Glutamatergic neuron (in vitro differentiated cells): ENCODE results near the gene CDK11B. TPM values are rescaled to one million over a fixed set of nuclear protein-coding genes. Genes with fewer than 3 reads are reported as not detected.
"Not testable (repeated sequence)": the region's sequence is repeated elsewhere in the genome, so short reads cannot be mapped to it uniquely, and the experiment has no call there.

Experiments
- DNase-seq: peaks from one replicate; pipeline ENCODE4 v3.0.0; 2022
- H3K27ac Mint-ChIP-seq: one replicate; pipeline ENCODE4 v1.8.0; 2020; ENCODE audit warnings: mild to moderate bottlenecking, mixed read lengths, inconsistent platforms; ENCODE audit not compliant: unreplicated experiment
- H3K27me3 Mint-ChIP-seq: one replicate; pipeline ENCODE4 v1.8.0; 2020; ENCODE audit warnings: mild to moderate bottlenecking, moderate library complexity, mixed read lengths, inconsistent platforms; ENCODE audit not compliant: unreplicated experiment
- H3K36me3 Mint-ChIP-seq: one replicate; pipeline ENCODE4 v1.8.0; 2020; ENCODE audit warnings: mild to moderate bottlenecking, mixed read lengths, inconsistent platforms; ENCODE audit not compliant: unreplicated experiment
- H3K4me1 Mint-ChIP-seq: one replicate; pipeline ENCODE4 v1.8.0; 2020; ENCODE audit warnings: mild to moderate bottlenecking, low read depth, mixed read lengths, inconsistent platforms; ENCODE audit not compliant: unreplicated experiment
- H3K4me3 Mint-ChIP-seq: one replicate; pipeline ENCODE4 v1.8.0; 2020; ENCODE audit warnings: mild to moderate bottlenecking, mixed read lengths, inconsistent platforms; ENCODE audit not compliant: unreplicated experiment
- H3K9me3 Mint-ChIP-seq: one replicate; pipeline ENCODE4 v1.8.0; 2020; ENCODE audit warnings: mild to moderate bottlenecking, moderate library complexity, mixed read lengths, inconsistent platforms; ENCODE audit not compliant: unreplicated experiment
- CTCF ChIP-seq: fragments of 200-600 bp; sonication (generic); IDR thresholded peaks from one replicate; pipeline ENCODE4 v1.5.0; 2021; ENCODE audit not compliant: partially characterized antibody, unreplicated experiment
- total RNA-seq: library from RNA; stranded (reverse); fragmentation: NEBNext Ultra II Directional; extraction: Animal tissue kit (Norgen Biotek cat#: 25700); gene quantifications from one replicate; pipeline ENCODE4 v1.2.1, GENCODE V29; 2021; ENCODE audit not compliant: unreplicated experiment

Gene CDK11B
- total RNA-seq, 1 donor from 2014 or later: 32.7 TPM

- not testable (repeated sequence) for H3K4me1 Mint-ChIP-seq, H3K27ac Mint-ChIP-seq, H3K36me3 Mint-ChIP-seq, DNase-seq, H3K27me3 Mint-ChIP-seq, H3K4me3 Mint-ChIP-seq, H3K9me3 Mint-ChIP-seq
Observed at GRCh38 chr1:1697358-1698183, 38.8 kb upstream of the CDK11B start.

GRCh38 chr1:1696431-1697357, 37.9 kb upstream of the CDK11B start:
- H3K36me3 Mint-ChIP-seq, DNase-seq, H3K9me3 Mint-ChIP-seq, H3K27me3 Mint-ChIP-seq, H3K4me3 Mint-ChIP-seq, H3K4me1 Mint-ChIP-seq: not testable (repeated sequence)
- H3K27ac Mint-ChIP-seq: peak overlapping the region; percentile 52

- Mint-ChIP-seq H3K4me3 (peak within 1 kb of the TSS; percentile 64), H3K27ac (peak within 1 kb of the TSS; percentile 59)
- H3K9me3 Mint-ChIP-seq, H3K4me1 Mint-ChIP-seq, H3K27me3 Mint-ChIP-seq, H3K36me3 Mint-ChIP-seq: not testable (repeated sequence)
- peak; percentile 94 for DNase-seq
Observed at GRCh38 chr1:1692714-1693647, 34.2 kb upstream of the CDK11B start, which contains the start of gene SLC35E2B. TSS of gene SLC35E2B (minus strand) at chr1:1692795. CDS start at chr1:1676699, 16,096 bp downstream.

- not testable (repeated sequence) for H3K36me3 Mint-ChIP-seq, H3K4me1 Mint-ChIP-seq, H3K27me3 Mint-ChIP-seq, H3K9me3 Mint-ChIP-seq
- Mint-ChIP-seq H3K4me3 (peak overlapping the region; percentile 64), H3K27ac (peak overlapping the region; percentile 59)
- DNase-seq: peak; percentile 87
Observed at GRCh38 chr1:1692324-1692713, 33.5 kb upstream of the CDK11B start.

- H3K4me3 Mint-ChIP-seq, H3K27me3 Mint-ChIP-seq: not testable (repeated sequence)
Observed at GRCh38 chr1:1691443-1691842, 32.6 kb upstream of the CDK11B start.

GRCh38 chr1:1689526-1689925, 30.7 kb upstream of the CDK11B start:
- not testable (repeated sequence) for H3K4me1 Mint-ChIP-seq, DNase-seq, H3K9me3 Mint-ChIP-seq, H3K36me3 Mint-ChIP-seq, H3K27me3 Mint-ChIP-seq, H3K27ac Mint-ChIP-seq, H3K4me3 Mint-ChIP-seq

More at GRCh38 chr1:1691443-1691842, 32.6 kb upstream of the CDK11B start:
- not testable (repeated sequence) for DNase-seq, H3K9me3 Mint-ChIP-seq, H3K4me1 Mint-ChIP-seq, H3K27ac Mint-ChIP-seq, H3K36me3 Mint-ChIP-seq

GRCh38 chr1:1687846-1688245, 29.0 kb upstream of the CDK11B start:
- no peak for DNase-seq
- no peak for TF ChIP-seq CTCF
- H3K27ac Mint-ChIP-seq: peak overlapping the region; percentile 38
- no peaks in the 10 kb centered on the region for H3K36me3 Mint-ChIP-seq
- H3K9me3 Mint-ChIP-seq: peaks cover 2% of the 10 kb centered on the region
- H3K27me3 Mint-ChIP-seq: peaks cover 5% of the 10 kb centered on the region
- peak overlapping the region; percentile 74 for H3K4me3 Mint-ChIP-seq
- H3K4me1 Mint-ChIP-seq: peaks cover 7% of the 10 kb centered on the region
